ENCODE data around the gene TRABD. TPM values are rescaled to one million over a fixed set of nuclear protein-coding genes. Genes with fewer than 3 reads are reported as not detected.

The TRABD gene
- total RNA-seq, 1 donor from 2014 or later = 37.4 TPM

DNA sequence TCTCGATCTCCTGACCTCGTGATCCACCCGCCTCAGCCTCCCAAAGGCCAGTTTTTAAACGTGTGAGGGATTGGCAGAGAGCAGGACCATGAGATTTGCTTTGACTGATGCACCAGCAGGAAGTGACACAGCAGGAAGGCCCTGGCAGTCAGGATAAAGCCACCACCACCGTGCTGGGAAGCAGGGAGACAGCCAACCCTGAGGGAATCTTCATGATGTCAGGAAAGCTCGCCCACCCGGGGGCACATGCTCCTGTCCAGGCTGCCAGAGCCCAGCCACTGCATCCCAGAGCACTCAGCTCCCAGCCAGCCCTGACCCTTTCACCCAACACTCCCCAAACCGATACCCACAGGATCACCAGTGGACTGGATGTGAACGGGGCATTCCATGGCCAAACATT is 53.0 kb downstream of the TRABD start:
- no peak for DNase-seq (ENCODE audit: low read depth)

DNA sequence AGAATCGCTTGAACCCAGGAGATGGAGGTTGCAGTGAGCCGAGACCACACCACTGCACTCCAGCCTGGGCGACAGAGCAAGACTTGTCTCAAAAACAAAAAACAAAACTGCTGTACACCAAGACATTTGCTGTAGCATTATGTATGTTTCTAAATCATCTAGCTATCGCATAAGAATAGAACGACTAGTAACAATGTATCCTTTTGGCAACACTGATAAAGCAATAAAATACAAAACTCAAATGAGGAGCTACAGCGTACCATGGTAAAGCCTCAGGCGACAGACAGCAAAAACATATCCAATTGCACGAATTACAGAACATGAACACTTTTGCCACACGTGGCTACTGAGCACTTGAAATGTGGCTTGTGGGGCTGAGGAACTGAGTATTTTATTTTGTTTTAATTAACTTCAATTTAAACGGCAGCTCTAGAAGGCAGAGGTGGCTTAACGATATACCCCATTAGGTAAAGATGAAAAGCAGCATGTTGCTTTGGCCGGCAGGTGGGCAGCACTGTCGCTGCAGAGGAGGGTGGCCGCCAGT is 56.8 kb downstream of the TRABD start:
- DNase-seq (ENCODE audit: low read depth) = no peak

GRCh38 chr22:50243685-50244419 is 58.1 kb downstream of the TRABD start:
- peak; percentile 10 for DNase-seq (ENCODE audit: low read depth)

- DNase-seq (ENCODE audit: low read depth) = peak; percentile 68
Measured at GRCh38 chr22:50244420-50245213, 58.9 kb downstream of the TRABD start, which contains the start of gene TUBGCP6. TSS of gene TUBGCP6 (minus strand) at chr22:50245023. CDS start at chr22:50244459, 564 bp downstream.

- DNase-seq (ENCODE audit: low read depth) = no peak
Measured at GRCh38 chr22:50245214-50246072, 59.7 kb downstream of the TRABD start.

DNA sequence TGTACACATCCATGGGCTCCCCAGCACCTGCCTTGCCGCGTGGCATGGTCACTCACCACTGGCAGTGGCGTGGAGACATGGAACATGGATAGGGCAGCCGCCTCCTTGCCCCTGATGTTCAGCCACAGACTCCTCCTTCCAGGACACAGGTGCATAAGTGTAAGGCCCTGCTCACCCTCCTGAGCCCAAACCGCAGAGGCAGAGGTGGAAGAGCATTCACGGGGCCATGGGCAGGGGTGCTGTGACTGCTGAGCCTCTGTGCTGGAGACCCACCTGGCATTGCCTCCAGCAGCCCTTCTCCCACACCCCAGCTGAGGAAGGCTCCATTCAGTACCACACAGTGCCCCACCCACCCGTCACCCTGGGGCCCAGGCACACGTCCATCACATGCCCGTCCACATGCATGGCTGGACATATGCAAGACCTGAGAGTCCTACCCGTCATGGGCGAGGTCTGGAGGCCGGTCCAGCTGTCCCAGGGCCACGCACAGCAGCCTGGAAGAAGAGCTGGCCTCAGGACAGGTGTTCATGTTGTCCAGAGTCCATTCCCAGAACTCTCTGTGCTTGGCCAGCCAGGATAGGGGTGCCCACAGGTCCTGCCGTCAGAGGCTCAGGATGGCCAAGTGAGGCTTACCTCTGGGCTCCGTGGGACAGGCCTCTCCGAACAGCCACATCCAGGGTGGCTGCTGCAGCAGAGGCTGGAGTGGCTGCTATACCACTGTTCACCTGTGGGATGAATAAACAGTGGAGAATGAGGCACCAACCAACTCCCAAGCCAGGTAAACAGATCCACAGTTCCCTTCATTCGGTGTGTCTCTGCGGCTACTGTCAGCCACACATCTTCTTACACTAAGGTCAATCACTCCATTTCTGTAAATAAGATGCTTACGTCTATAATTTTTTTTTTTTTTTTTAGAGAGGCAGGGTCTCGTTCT is 60.8 kb downstream of the TRABD start:
- no peak for DNase-seq (ENCODE audit: low read depth)

GRCh38 chr22:50247748-50248147 is 62.0 kb downstream of the TRABD start:
- no peak for DNase-seq (ENCODE audit: low read depth)

DNA sequence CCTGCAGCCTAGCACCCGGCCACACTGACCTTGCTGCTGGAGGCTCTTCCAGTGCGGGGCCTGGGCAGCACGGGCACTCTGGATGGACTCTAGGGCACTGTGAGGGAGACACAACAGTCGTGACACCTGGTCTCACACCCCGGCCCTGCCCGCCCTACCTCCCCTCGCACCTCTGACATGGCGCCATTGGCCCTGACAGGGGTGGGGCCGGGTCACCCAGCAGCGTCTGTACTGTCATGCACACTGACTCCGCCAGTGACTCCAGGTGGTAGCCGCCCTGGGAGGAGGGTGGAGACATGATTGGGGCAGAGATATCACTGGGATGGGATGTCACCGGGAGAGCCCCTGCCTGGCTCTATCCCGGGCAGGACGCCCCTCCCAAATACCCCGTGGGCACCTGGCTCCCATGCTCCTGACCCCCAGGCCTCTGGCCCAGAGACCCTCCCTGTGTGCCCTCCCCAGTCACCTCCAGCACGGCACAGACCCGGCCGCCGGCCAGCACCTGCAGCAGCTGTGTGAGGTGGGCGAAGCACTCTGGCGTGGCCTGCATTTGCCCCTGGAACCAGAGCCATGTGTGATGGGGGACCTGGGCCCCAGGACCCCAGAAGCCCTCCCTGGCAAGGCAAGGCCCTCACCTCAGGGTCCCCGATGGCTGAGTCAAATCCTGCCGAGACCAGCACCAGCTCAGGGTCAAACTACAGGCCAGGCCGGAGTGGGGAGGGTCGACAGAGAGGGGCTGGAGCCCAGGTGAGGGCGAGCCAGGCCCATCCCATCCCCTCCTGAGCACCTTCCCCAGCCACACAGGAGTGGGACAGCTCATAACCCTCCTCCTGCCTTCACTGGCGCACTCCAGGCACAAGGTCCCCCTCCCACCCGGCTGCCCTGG is 62.7 kb downstream of the TRABD start:
- no peak for DNase-seq (ENCODE audit: low read depth)

Other genes starting within 250 kb of the TRABD start
- 26.3 and 40.3 TPM in 2 replicates for gene PIM3, start 225.1 kb upstream of the TRABD start, total RNA-seq
- gene IL17REL, start 173.1 kb upstream of the TRABD start, total RNA-seq = not detected in 2 replicates
- gene TTLL8, start 127.6 kb upstream of the TRABD start, total RNA-seq = not detected in 2 replicates
- not detected in 2 replicates for gene MLC1, start 100.5 kb upstream of the TRABD start, total RNA-seq
- gene MOV10L1, start 95.9 kb upstream of the TRABD start, total RNA-seq = not detected in 2 replicates
- gene PANX2, start 15.2 kb upstream of the TRABD start, total RNA-seq = not detected in 2 replicates
- gene SELENOO, start 15.1 kb downstream of the TRABD start, total RNA-seq = 23.4 and 26.7 TPM in 2 replicates
- 26.2 and 34.5 TPM in 2 replicates for gene TUBGCP6, start 59.1 kb downstream of the TRABD start, total RNA-seq
- gene HDAC10, start 65.4 kb downstream of the TRABD start, total RNA-seq = 19.8 and 48.9 TPM in 2 replicates
- gene MAPK12, start 75.8 kb downstream of the TRABD start, total RNA-seq = 22.0 and 26.0 TPM in 2 replicates
- gene MAPK11, start 84.5 kb downstream of the TRABD start, total RNA-seq = 9.9 and 10.2 TPM in 2 replicates
- gene PLXNB2, start 121.7 kb downstream of the TRABD start, total RNA-seq = 98.8 and 582 TPM in 2 replicates
- gene DENND6B, start 141.1 kb downstream of the TRABD start, total RNA-seq = 2.4 and 11.9 TPM in 2 replicates
- 46.2 and 57.3 TPM in 2 replicates for gene PPP6R2, start 157.4 kb downstream of the TRABD start, total RNA-seq

Data from renal cortical epithelial cell (primary cell).